MG63 (cell line): ENCODE data around the gene CD28. TPM values are rescaled to one million over a fixed set of nuclear protein-coding genes. Genes with fewer than 3 reads are reported as not detected.

ENCODE experiments used
- DNase-seq: peaks from one replicate; pipeline ENCODE4 v3.0.0-alpha.2; 2020
- H3K27me3 ChIP-seq: fragments of 250-450 bp; sonication (Bioruptor Pico); 2 replicates; pipeline ENCODE4 v1.5.1; 2020; ENCODE audit warnings: mild to moderate bottlenecking, moderate library complexity
- H3K36me3 ChIP-seq: fragments of 250-450 bp; sonication (Bioruptor Pico); 2 replicates; pipeline ENCODE4 v1.5.1; 2020; ENCODE audit warnings: mild to moderate bottlenecking, moderate library complexity
- H3K4me3 ChIP-seq: fragments of 250-450 bp; sonication (Bioruptor Pico); 2 replicates; pipeline ENCODE4 v1.5.1; 2020; ENCODE audit warnings: mild to moderate bottlenecking, moderate library complexity
- H3K9me3 ChIP-seq: fragments of 250-450 bp; sonication (Bioruptor Pico); 2 replicates; pipeline ENCODE4 v1.5.1; 2020; ENCODE audit warnings: mild to moderate bottlenecking, moderate library complexity
- total RNA-seq: library from RNA; depleted of rRNA; stranded (reverse); fragments of >200 nt; shearing (Covaris generic); gene quantifications from 2 replicates; pipeline ENCODE4 v1.2.3, GENCODE V29; 2014; ENCODE audit warnings: low replicate concordance

The CD28 gene
- total RNA-seq, 1 experiment from 2014 or later = 0.10 TPM

GRCh38 chr2:203730076-203730729 is 23.8 kb downstream of the CD28 start:
- H3K36me3 ChIP-seq = no peaks in the 10 kb centered on the region
- H3K27me3 ChIP-seq = no peaks in the 10 kb centered on the region
- no peaks in the 10 kb centered on the region; the same call in 1 of the 2 replicates for H3K9me3 ChIP-seq
- H3K4me3 ChIP-seq = no peak overlapping the region
- peak; percentile 15 for DNase-seq

DNA sequence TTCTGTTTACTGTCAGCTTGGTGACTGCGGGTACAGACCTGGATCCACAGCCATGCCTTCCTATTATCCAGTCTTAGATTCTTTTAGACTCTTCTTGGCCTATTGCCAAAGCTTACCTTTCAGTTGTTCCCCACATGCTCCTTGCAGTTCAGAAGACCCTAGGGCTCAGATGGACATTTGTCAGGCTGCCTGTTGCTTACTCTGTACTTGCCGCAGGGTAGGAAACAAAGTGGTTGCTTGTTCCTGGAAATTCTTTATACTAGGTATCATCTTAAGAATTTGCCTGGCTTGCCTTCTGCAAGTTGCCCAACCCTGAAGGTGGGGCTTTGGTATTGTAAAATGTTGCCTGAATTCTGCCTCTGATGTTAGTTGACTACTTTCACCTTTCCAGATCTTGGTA is 24.4 kb downstream of the CD28 start:
- Histone ChIP-seq H3K4me3 (no peak overlapping the region), H3K27me3 (no peaks in the 10 kb centered on the region), H3K36me3 (no peaks in the 10 kb centered on the region), H3K9me3 (no peaks in the 10 kb centered on the region; the same call in 1 of the 2 replicates)
- no peak for DNase-seq

DNA sequence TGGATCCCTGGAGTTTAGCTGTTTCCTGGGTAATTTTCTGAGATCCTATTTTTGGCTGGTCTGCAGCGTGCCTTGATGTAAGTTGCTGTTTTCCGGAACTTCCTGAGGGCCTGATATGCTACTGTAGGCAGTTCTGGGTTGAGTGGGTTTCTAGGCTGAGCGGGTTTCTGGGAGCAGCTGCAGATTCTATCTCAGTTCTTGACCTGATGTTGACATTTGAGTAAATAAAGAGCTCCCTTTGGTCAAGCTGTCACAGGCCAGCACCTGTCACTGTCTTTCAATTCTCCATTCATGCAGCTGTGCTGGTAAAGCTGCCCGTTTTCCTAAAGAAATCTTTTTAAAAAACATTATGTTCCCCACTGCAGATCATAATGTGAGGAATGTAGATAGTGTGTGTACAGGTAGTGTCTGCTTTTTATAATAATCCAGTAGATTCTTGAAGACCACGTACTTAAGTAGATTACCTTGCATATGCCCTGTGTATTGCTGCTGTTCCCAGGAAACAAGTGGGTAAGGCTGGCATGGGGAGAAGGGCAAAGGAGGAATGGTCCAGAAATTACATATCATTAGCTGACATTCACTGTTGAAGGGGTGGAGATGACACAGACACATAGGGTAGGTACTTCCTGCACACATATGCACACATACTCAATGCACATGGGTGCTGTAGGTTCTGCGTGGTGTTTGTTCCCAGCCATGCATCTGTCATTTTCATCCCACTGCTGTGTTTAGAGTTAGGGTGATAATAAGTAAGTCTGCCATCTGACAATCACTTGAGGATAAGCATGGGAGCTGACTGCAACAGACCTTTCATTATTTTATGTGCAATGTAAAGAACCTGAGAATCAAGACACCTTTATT is 25.9 kb downstream of the CD28 start:
- no peak for DNase-seq
- Histone ChIP-seq H3K27me3 (no peaks in the 10 kb centered on the region), H3K36me3 (no peaks in the 10 kb centered on the region), H3K4me3 (no peak overlapping the region), H3K9me3 (no peaks in the 10 kb centered on the region; the same call in 1 of the 2 replicates)

DNA sequence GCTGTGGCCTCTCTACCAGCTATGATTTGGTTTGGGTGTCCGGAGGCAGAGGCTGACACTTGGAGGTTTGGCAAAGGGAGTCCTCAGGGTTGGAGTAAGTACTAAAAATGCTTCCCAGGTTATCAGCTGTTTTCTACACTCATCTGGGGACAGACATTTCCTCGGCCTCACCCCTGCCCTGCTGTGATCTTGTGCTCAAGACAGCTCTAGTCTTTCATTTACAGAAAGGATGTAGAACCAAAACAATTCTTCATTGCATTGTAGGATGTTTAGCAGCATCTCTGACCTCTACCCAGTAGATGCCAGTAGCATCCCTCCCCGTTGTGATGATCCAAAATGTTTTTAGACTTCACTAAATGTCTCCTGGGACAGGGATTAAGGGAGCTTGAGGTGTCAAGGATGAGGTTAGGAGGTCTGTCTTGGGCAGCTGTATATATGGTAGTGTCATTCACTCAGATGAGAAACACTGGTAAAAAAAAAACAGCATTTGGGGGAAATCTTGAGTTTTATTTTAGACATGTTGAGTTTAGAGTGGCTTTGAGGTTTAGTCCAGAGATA is 26.6 kb downstream of the CD28 start:
- H3K9me3 ChIP-seq = no peaks in the 10 kb centered on the region; the same call in 1 of the 2 replicates
- DNase-seq = no peak
- H3K27me3 ChIP-seq = no peaks in the 10 kb centered on the region
- H3K4me3 ChIP-seq = no peak overlapping the region
- no peaks in the 10 kb centered on the region for H3K36me3 ChIP-seq

- H3K27me3 ChIP-seq = no peaks in the 10 kb centered on the region
- no peaks in the 10 kb centered on the region; the same call in 1 of the 2 replicates for H3K9me3 ChIP-seq
- no peak overlapping the region for H3K4me3 ChIP-seq
- DNase-seq = no peak
- no peaks in the 10 kb centered on the region for H3K36me3 ChIP-seq
Measured at GRCh38 chr2:203733684-203734083, 27.2 kb downstream of the CD28 start.

GRCh38 chr2:203734276-203734983 is 28.0 kb downstream of the CD28 start:
- no peak overlapping the region for H3K4me3 ChIP-seq
- H3K9me3 ChIP-seq = no peaks in the 10 kb centered on the region
- H3K36me3 ChIP-seq = no peaks in the 10 kb centered on the region
- H3K27me3 ChIP-seq = no peaks in the 10 kb centered on the region
- no peak for DNase-seq

GRCh38 chr2:203737360-203737759 is 30.9 kb downstream of the CD28 start:
- Histone ChIP-seq H3K9me3 (no peaks in the 10 kb centered on the region), H3K27me3 (no peaks in the 10 kb centered on the region), H3K4me3 (no peak overlapping the region), H3K36me3 (no peaks in the 10 kb centered on the region)
- DNase-seq = no peak

DNA sequence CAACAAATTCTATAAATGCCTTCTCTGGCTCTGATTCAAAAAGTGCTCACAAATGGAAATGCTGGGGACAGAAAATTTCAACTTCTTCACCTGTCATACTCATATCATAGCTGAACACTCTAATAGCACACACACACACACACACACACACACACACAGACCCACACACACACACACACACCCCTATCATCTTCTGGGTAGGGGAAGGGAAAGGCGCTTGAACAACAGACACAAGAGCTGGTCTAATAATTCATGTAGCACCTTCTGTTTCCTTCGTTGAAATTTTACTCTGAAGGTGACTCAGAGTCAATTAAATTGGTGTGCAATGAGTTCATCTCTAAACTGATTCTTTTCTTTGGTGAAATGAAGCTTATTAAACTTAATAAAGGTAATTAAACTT is 32.9 kb downstream of the CD28 start:
- no peaks in the 10 kb centered on the region for H3K27me3 ChIP-seq
- no peak for DNase-seq
- no peaks in the 10 kb centered on the region for H3K36me3 ChIP-seq
- peaks cover 2% of the 10 kb centered on the region; the same call in 1 of the 2 replicates for H3K9me3 ChIP-seq
- H3K4me3 ChIP-seq = no peak overlapping the region

DNA sequence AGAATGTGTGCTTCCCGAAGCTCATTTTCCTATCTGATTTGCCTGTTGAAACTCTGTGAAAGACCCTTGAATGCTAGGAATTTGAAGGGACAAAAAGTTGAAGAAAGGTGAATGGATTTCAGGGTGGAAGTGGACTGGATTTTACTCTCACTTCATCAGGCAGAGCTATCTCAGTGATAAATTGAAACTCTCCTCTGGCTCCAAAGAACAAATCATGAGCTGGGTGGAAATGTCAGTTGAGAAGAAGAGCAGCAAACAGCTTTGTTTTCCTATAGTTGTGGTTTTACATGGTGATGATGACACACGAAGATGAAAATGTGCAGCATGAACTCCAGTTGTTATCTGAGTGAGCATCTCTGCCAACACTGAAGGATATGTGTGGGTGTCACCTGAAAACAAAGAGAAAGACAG is 34.4 kb downstream of the CD28 start:
- peaks cover 7% of the 10 kb centered on the region; the same call in 1 of the 2 replicates for H3K9me3 ChIP-seq
- no peaks in the 10 kb centered on the region for H3K27me3 ChIP-seq
- DNase-seq = peak; percentile 9
- H3K4me3 ChIP-seq = no peak overlapping the region
- H3K36me3 ChIP-seq = no peaks in the 10 kb centered on the region

DNA sequence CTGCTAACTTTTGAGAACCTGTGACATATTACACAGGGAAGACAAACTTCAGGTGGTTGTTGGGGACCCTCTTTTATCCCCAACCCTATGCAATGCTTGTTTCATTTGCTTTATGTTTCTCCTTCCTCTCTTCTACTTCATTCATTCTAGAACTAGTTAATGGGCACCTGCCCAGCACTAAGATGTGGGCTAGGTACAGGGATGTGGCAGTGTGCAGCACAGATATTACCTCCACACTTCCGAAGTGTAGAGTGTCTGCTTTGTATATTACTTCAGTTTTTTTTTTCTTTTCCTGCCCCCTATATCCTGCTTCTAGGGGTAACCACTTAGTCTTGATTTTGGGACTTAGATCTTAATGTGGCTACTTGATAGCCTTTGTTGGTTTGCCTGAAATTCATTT is 35.1 kb downstream of the CD28 start:
- H3K27me3 ChIP-seq = no peaks in the 10 kb centered on the region
- H3K9me3 ChIP-seq = peaks cover 7% of the 10 kb centered on the region; the same call in 1 of the 2 replicates
- no peak for DNase-seq
- no peaks in the 10 kb centered on the region for H3K36me3 ChIP-seq
- H3K4me3 ChIP-seq = no peak overlapping the region

DNA sequence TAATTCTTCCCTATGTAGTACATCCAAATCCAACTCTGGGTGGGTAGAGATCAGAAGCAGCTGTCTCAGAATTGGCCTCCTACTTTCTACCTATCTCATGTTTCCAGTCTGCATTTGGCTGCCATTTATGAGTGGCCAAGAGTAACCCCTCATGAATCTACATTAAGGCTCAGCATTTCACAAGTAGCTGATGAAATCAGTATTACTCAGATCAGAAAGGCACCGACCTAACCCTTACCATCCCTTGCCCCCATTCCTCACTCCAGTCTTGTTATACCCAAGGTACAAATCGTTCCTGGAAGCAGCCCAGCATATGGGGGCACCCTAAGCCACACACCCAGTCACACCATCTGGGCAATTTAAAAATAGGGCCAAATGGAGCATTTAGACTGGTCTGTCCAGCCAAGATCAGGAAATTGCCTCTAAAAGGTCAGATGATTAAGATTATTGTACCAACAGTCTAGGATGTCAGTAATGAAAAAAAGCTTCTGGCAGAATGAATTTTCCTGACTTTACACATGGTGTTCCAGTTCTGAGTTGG is 37.1 kb downstream of the CD28 start:
- Histone ChIP-seq H3K36me3 (no peaks in the 10 kb centered on the region), H3K9me3 (peaks cover 7% of the 10 kb centered on the region; the same call in 1 of the 2 replicates), H3K4me3 (no peak overlapping the region), H3K27me3 (no peaks in the 10 kb centered on the region)
- DNase-seq = peak; percentile 82

DNA sequence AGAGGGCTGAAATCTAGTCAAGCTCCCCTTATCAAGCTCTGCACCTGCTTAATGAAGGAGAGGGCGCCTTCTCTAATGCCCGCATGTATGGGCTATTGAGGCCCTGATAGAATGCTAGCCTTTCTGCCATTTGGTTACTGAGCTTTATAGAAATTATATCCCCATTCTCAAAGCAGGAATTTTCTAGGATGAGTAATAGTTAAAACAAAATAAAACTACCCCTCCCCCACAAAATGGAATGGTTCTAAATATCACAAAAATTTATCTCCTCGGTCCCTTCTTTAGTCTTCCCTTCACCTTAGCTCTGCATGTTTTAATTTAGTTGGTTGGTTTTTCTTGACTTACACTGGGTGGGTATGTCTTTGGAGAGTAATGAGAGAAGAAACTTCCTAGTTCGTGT is 37.7 kb downstream of the CD28 start:
- no peaks in the 10 kb centered on the region for H3K36me3 ChIP-seq
- no peak overlapping the region for H3K4me3 ChIP-seq
- no peaks in the 10 kb centered on the region for H3K27me3 ChIP-seq
- no peak for DNase-seq
- H3K9me3 ChIP-seq = peaks cover 7% of the 10 kb centered on the region; the same call in 1 of the 2 replicates

GRCh38 chr2:203745267-203745666 is 38.8 kb downstream of the CD28 start:
- DNase-seq = no peak
- H3K4me3 ChIP-seq = no peak overlapping the region
- no peaks in the 10 kb centered on the region for H3K36me3 ChIP-seq
- H3K27me3 ChIP-seq = no peaks in the 10 kb centered on the region
- peaks cover 7% of the 10 kb centered on the region; the same call in 1 of the 2 replicates for H3K9me3 ChIP-seq

DNA sequence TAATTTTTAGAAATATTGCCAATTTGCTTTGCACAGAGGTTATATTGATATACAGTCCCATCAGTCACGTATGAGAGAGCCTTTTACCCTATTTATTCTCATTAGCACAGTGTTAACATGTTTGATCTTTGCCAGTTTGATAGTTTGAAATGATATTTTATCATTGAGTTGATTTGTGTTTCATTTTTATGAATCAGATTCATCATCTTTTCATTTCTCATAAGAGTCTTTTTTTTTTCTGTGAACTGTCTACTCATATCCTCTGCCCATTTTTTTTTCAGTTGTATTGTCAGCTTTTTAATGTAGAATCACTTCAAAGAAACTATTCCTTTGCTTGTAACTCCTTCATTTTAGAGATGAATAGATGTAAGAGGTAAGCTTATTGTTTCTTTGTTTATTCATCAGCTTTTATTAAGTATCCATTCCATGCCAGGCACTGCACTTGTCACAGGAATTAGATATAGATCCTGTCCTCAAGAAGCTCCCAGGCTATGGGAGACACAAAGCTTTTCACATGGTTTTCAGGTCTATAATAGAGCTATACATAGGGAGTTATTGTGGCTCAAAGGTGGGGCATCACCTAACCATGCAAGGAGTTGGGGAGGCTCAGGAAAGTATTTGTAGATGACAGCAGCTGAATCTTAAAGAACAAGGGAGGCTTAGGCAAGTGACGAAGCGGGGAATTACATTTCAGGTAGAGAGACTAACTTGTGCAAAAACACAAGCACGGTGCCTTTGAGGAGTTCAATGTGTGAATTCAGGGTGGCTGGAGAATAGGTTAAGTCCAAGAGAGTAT is 42.1 kb downstream of the CD28 start:
- Histone ChIP-seq H3K36me3 (no peaks in the 10 kb centered on the region), H3K27me3 (no peaks in the 10 kb centered on the region), H3K9me3 (peaks cover 10% of the 10 kb centered on the region), H3K4me3 (no peak overlapping the region)
- no peak for DNase-seq

GRCh38 chr2:203750346-203751068 is 44.1 kb downstream of the CD28 start:
- no peaks in the 10 kb centered on the region for H3K27me3 ChIP-seq
- no peaks in the 10 kb centered on the region for H3K36me3 ChIP-seq
- no peak for DNase-seq
- no peak overlapping the region for H3K4me3 ChIP-seq
- peaks cover 6% of the 10 kb centered on the region for H3K9me3 ChIP-seq
